WERI-Rb-1 (cell line): ENCODE data around the gene USP9X.
A peak's percentile ranks its signal among the peaks of the same experiment; 100 is the strongest.

Experiments
- DNase-seq: peaks from one replicate; pipeline ENCODE4 v3.0.0-alpha.2; 2020
- H3K27ac ChIP-seq: fragments of 250-450 bp; sonication (Bioruptor Pico); 2 replicates; pipeline ENCODE4 v1.5.1; 2020; ENCODE audit warnings: mild to moderate bottlenecking, moderate library complexity
- H3K27me3 ChIP-seq: fragments of 250-450 bp; sonication (Bioruptor Pico); 2 replicates; pipeline ENCODE4 v1.5.1; 2021; ENCODE audit warnings: mild to moderate bottlenecking, low read depth, moderate library complexity; ENCODE audit not compliant: insufficient read depth, severe bottlenecking
- H3K36me3 ChIP-seq: fragments of 250-450 bp; sonication (Bioruptor Pico); 2 replicates; pipeline ENCODE4 v1.5.1; 2020; ENCODE audit warnings: mild to moderate bottlenecking, moderate library complexity
- H3K4me3 ChIP-seq: 2 replicates; pipeline ENCODE4 v1.5.1; 2011; ENCODE audit warnings: low read depth, mild to moderate bottlenecking, control low read depth, low read length
- H3K9me3 ChIP-seq: fragments of 250-450 bp; sonication (Bioruptor Pico); 2 replicates; pipeline ENCODE4 v1.5.1; 2021; ENCODE audit warnings: mild to moderate bottlenecking, moderate library complexity; ENCODE audit not compliant: severe bottlenecking
- CTCF ChIP-seq: IDR thresholded peaks from 2 replicates; pipeline ENCODE4 v1.5.1; 2011; ENCODE audit warnings: low read depth, mild to moderate bottlenecking, control low read depth, inconsistent platforms, low read length

The USP9X gene

GRCh38 chrX:41258226-41258625 is 173.0 kb downstream of the USP9X start:
- TF ChIP-seq CTCF, result no peak
- Histone ChIP-seq H3K27me3 (peaks cover 13% of the 10 kb centered on the region), H3K27ac (no peak overlapping the region), H3K9me3 (no peaks in the 10 kb centered on the region), H3K36me3 (no peaks in the 10 kb centered on the region), H3K4me3 (no peak overlapping the region)
- DNase-seq, result no peak

GRCh38 chrX:41258871-41259270 is 173.6 kb downstream of the USP9X start:
- no peak for TF ChIP-seq CTCF
- no peak overlapping the region for H3K27ac ChIP-seq
- no peaks in the 10 kb centered on the region for H3K36me3 ChIP-seq
- peaks cover 3% of the 10 kb centered on the region for H3K9me3 ChIP-seq
- H3K27me3 ChIP-seq, result peaks cover 9% of the 10 kb centered on the region
- no peak for DNase-seq
- no peak overlapping the region for H3K4me3 ChIP-seq

- peaks cover 3% of the 10 kb centered on the region for H3K9me3 ChIP-seq
- H3K4me3 ChIP-seq, result no peak overlapping the region
- 0 out of 2 replicates have a peak, but pooled peaks have one; percentile 12 for TF ChIP-seq CTCF
- peaks cover 9% of the 10 kb centered on the region for H3K27me3 ChIP-seq
- H3K36me3 ChIP-seq, result no peaks in the 10 kb centered on the region
- no peak overlapping the region for H3K27ac ChIP-seq
- peak; percentile 57 for DNase-seq
These were observed 174.3 kb downstream of the USP9X start for GRCh38 chrX:41259516-41259915.

GRCh38 chrX:41265615-41266014 is 180.4 kb downstream of the USP9X start:
- H3K27ac ChIP-seq, result no peak overlapping the region
- H3K9me3 ChIP-seq, result peaks cover 3% of the 10 kb centered on the region
- no peak for TF ChIP-seq CTCF
- H3K4me3 ChIP-seq, result no peak overlapping the region
- no peaks in the 10 kb centered on the region for H3K27me3 ChIP-seq
- H3K36me3 ChIP-seq, result no peaks in the 10 kb centered on the region
- no peak for DNase-seq

- no peak overlapping the region for H3K4me3 ChIP-seq
- no peak for TF ChIP-seq CTCF
- H3K36me3 ChIP-seq, result no peaks in the 10 kb centered on the region
- H3K27ac ChIP-seq, result no peak overlapping the region
- H3K9me3 ChIP-seq, result no peaks in the 10 kb centered on the region
- H3K27me3 ChIP-seq, result peaks cover 5% of the 10 kb centered on the region
- no peak for DNase-seq
These were observed 188.4 kb downstream of the USP9X start for GRCh38 chrX:41273638-41274037.
